Measurements from ENCODE around the gene MYO19. TPM values are rescaled to one million over a fixed set of nuclear protein-coding genes. Genes with fewer than 3 reads are reported as not detected.

The MYO19 gene
- total RNA-seq, 2 donors from 2014 or later, result 37.4 to 78.1 TPM

GRCh38 chr17:36496018-36496789, 38.5 kb downstream of the MYO19 start:
- WGBS, 2 donors, result 95 to 96% methylated on average over 9 of the region's 9 CpGs
- H3K4me3 ChIP-seq, result no peak overlapping the region
- H3K27ac ChIP-seq, result no peak overlapping the region
- ATAC-seq, result no peak
- H3K4me1 ChIP-seq, result peaks cover 7% of the 10 kb centered on the region
- H3K9me3 ChIP-seq, result no peaks in the 10 kb centered on the region
- H3K36me3 ChIP-seq (replicated peaks in 1 of 2; ENCODE audit: insufficient read depth in 1 of 2, low read depth in 2 of 2), result peaks cover 4 to 19% of the 10 kb centered on the region in 2 donors
- intact Hi-C loops (cut with DNase I), result no loop called here
- DNase-seq, result no peak
- TF ChIP-seq POLR2A (IDR thresholded peaks at IDR 0.05), result no peak
- no peak for TF ChIP-seq CTCF (IDR thresholded peaks at IDR 0.05)
- H3K27me3 ChIP-seq, result no peaks in the 10 kb centered on the region

DNA sequence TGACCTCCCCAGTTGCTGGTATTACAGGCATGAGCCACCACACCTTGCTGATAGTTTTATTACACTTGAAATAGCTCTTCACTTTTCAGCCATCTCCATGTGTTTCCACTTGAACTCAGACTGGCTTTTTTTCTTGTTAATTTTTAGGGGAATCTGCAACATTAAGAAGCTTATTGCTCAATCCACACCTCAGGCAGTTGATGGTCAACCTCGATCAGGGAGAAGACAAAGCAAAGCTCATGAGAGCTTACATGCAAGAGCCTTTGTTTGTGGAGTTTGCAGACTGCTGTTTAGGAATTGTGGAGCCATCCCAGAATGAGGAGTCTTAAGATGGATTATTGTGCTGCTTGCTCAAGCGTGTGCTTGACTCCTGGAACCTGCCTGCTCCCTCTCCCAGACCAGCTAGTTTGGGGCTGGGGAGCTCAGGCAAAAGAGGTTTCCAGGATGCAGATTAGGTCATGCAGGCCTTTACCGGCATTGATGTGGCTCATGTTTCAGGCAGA, 39.5 kb downstream of the MYO19 start:
- intact Hi-C loops (cut with DNase I), result no loop called here
- TF ChIP-seq CTCF (IDR thresholded peaks at IDR 0.05) (no peak), POLR2A (IDR thresholded peaks at IDR 0.05) (no peak)
- H3K27ac ChIP-seq, result no peak overlapping the region
- H3K27me3 ChIP-seq, result no peaks in the 10 kb centered on the region
- peaks cover 7% of the 10 kb centered on the region for H3K4me1 ChIP-seq
- ATAC-seq (no peak), DNase-seq (no peak)
- WGBS, 2 donors, result 75 to 89% methylated on average over 3 of the region's 3 CpGs
- H3K9me3 ChIP-seq, result no peaks in the 10 kb centered on the region
- H3K36me3 ChIP-seq (replicated peaks in 1 of 2; ENCODE audit: insufficient read depth in 1 of 2, low read depth in 2 of 2), result peaks cover 4 to 19% of the 10 kb centered on the region in 2 donors
- no peak overlapping the region for H3K4me3 ChIP-seq

DNA sequence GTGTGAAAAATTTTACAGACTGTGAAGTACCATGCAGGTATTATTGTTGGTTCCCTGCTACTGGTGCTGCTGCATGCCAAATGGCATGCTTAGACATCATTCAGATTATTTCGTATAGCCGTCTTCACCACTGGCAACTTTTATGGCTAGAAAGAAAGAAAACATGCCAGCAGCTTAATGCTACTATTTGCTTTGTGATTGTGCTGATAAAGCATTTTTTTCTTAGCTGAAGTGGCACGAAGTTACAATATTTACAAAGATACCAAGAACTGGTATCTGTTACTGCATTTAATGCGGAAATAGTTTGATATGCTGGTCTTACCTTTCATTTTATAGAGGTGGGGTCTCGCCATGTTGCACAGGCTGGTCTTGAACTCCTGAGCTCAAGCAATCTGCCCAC, 40.0 kb downstream of the MYO19 start:
- no peaks in the 10 kb centered on the region for H3K9me3 ChIP-seq
- no peak overlapping the region for H3K4me3 ChIP-seq
- WGBS, 2 donors, result 43 to 50% methylated on average over 5 of the region's 5 CpGs
- H3K27me3 ChIP-seq, result no peaks in the 10 kb centered on the region
- H3K4me1 ChIP-seq, result peaks cover 7% of the 10 kb centered on the region
- no peak for TF ChIP-seq CTCF (IDR thresholded peaks at IDR 0.05)
- TF ChIP-seq POLR2A (IDR thresholded peaks at IDR 0.05), result no peak
- H3K27ac ChIP-seq, result no peak overlapping the region
- no peak for DNase-seq
- peaks cover 4 to 19% of the 10 kb centered on the region in 2 donors for H3K36me3 ChIP-seq (replicated peaks in 1 of 2; ENCODE audit: insufficient read depth in 1 of 2, low read depth in 2 of 2)
- intact Hi-C loops (cut with DNase I), result no loop called here
- ATAC-seq, result no peak

GRCh38 chr17:36493956-36494355, 40.7 kb downstream of the MYO19 start:
- H3K36me3 ChIP-seq (replicated peaks in 1 of 2; ENCODE audit: insufficient read depth in 1 of 2, low read depth in 2 of 2), result peaks cover 4 to 19% of the 10 kb centered on the region in 2 donors
- intact Hi-C loops (cut with DNase I), result no loop called here
- no peak for ATAC-seq

More at GRCh38 chr17:36493956-36494355, 40.7 kb downstream of the MYO19 start:
- WGBS, 2 donors, result 82 to 86% methylated on average over 1 of the region's 1 CpG
- no peak for DNase-seq
- Histone ChIP-seq H3K4me3 (no peak overlapping the region), H3K27me3 (no peaks in the 10 kb centered on the region), H3K4me1 (peaks cover 7% of the 10 kb centered on the region), H3K27ac (no peak overlapping the region), H3K9me3 (no peaks in the 10 kb centered on the region)
- no peak for TF ChIP-seq POLR2A (IDR thresholded peaks at IDR 0.05)
- TF ChIP-seq CTCF (IDR thresholded peaks at IDR 0.05), result no peak
